K562 (cell line): ENCODE measurements around the gene STUM. TPM values are rescaled to one million over a fixed set of nuclear protein-coding genes. Genes with fewer than 3 reads are reported as not detected.
A peak's percentile ranks its signal among the peaks of the same experiment; 100 is the strongest.

Experiments
- ARHGAP35 ChIP-seq: fragments of 450-650 bp; IDR thresholded peaks from 2 replicates; pipeline ENCODE4 v1.6.1; 2018; ENCODE audit not compliant: partially characterized antibody
- ARID3B ChIP-seq: fragments of 250-450 bp; sonication (Bioruptor Pico); IDR thresholded peaks from 2 replicates; pipeline ENCODE4 v1.4.0; 2020; ENCODE audit warnings: borderline replicate concordance
- CHD4 ChIP-seq: fragments of 200-600 bp; sonication (generic); IDR thresholded peaks from 3 replicates; pipeline ENCODE4 v1.6.1; 2012; ENCODE audit warnings: low read depth, mild to moderate bottlenecking, mixed read lengths, low read length, inconsistent platforms; ENCODE audit not compliant: insufficient read depth, insufficient replicate concordance, poor library complexity, severe bottlenecking
- E4F1 ChIP-seq: fragments of 250-450 bp; sonication (Bioruptor Pico); IDR thresholded peaks from 2 replicates; pipeline ENCODE4 v1.5.0; 2021; ENCODE audit warnings: mild to moderate bottlenecking, borderline replicate concordance
- EHMT2 ChIP-seq: fragments of 450-650 bp; IDR thresholded peaks from 2 replicates; pipeline ENCODE4 v1.6.1; 2018; ENCODE audit warnings: antibody characterized with exemption
- ERF ChIP-seq: fragments of 450-650 bp; formaldehyde crosslinking; IDR thresholded peaks from 2 replicates; pipeline ENCODE4 v1.4.0; 2020; ENCODE audit warnings: mild to moderate bottlenecking, mixed read lengths
- ETV5 ChIP-seq: sonication (generic); formaldehyde crosslinking; IDR thresholded peaks from 2 replicates; pipeline ENCODE4 v1.4.0; 2020; ENCODE audit warnings: low read depth, mild to moderate bottlenecking, missing genetic modification reagents
- MTF1 ChIP-seq: fragments of 250-450 bp; sonication (Bioruptor Pico); IDR thresholded peaks from 2 replicates; pipeline ENCODE4 v1.9.0; 2021; ENCODE audit warnings: moderate library complexity, mild to moderate bottlenecking, inconsistent platforms, borderline replicate concordance
- NFRKB ChIP-seq: fragments of 450-650 bp; IDR thresholded peaks from 2 replicates; pipeline ENCODE4 v1.6.1; 2016; ENCODE audit warnings: low read depth
- NFYB ChIP-seq: IDR thresholded peaks from 2 replicates; pipeline ENCODE4 v1.6.1; 2011; ENCODE audit warnings: mild to moderate bottlenecking, moderate library complexity; ENCODE audit not compliant: insufficient read length; ENCODE audit errors: extremely low read depth
- RB1 ChIP-seq: fragments of 450-650 bp; IDR thresholded peaks from 2 replicates; pipeline ENCODE4 v1.6.1; 2017; ENCODE audit warnings: low read depth, mild to moderate bottlenecking
- SETDB1 ChIP-seq: IDR thresholded peaks from one replicate; pipeline ENCODE4 v1.6.1; 2012; ENCODE audit warnings: low read length, control low read depth, inconsistent platforms
- TCF3 ChIP-seq: sonication (generic); formaldehyde crosslinking; IDR thresholded peaks from 2 replicates; pipeline ENCODE4 v1.4.0; 2020; ENCODE audit warnings: mild to moderate bottlenecking, missing genetic modification reagents
- TGIF2 ChIP-seq: sonication (generic); formaldehyde crosslinking; IDR thresholded peaks from 2 replicates; pipeline ENCODE4 v1.8.1; 2022; ENCODE audit warnings: mild to moderate bottlenecking, missing genetic modification reagents, moderate library complexity
- THRAP3 ChIP-seq: fragments of 450-650 bp; IDR thresholded peaks from 2 replicates; pipeline ENCODE4 v1.6.1; 2016; ENCODE audit warnings: mild to moderate bottlenecking, inconsistent platforms, borderline replicate concordance
- ZNF253 ChIP-seq: fragments of 250-450 bp; sonication (Bioruptor Pico); conservative IDR thresholded peaks from 2 replicates; pipeline ENCODE4 v1.6.1; 2021; ENCODE audit warnings: mild to moderate bottlenecking
- polyA plus RNA-seq, 8 experiments: library from polyadenylated mRNA; depleted of rRNA in 4 of 8; stranded (reverse) in 5 of 8; unstranded in 3 of 8; fragments of >200 nt; fragmentation: Nextera tagmentation in 2 of 8; fragmentation: Illumina TruSeq in 1 of 8; extraction: Ambion mirVana in 2 of 8; extraction: Trizol in 1 of 8; gene quantifications; 2 replicates each; pipeline versions ENCODE4 v1.2.1 to v1.2.3, GENCODE V29; 2011 to 2014; ENCODE audit warnings: inconsistent platforms in 1 of 8, missing spikeins in 1 of 8
- total RNA-seq, 7 experiments: library from RNA; depleted of rRNA in 6 of 7; stranded (reverse); fragments of >200 nt in 6 of 7; fragmentation: Illumina TruSeq in 2 of 7; extraction: Trizol in 2 of 7; gene quantifications; 2 replicates each; pipeline versions ENCODE4 v1.2.1 to v1.2.3, GENCODE V29; 2011 to 2021; ENCODE audit warnings: low replicate concordance in 1 of 7
- TF ChIP-seq, protein P1 (sequence below), 2 experiments: fragments of 450-650 bp; formaldehyde crosslinking in 1 of 2; IDR thresholded peaks; 2 replicates each; pipeline versions ENCODE4 v1.4.0 to v1.6.1; 2014 to 2020; ENCODE audit warnings: mild to moderate bottlenecking in 2 of 2, borderline replicate concordance in 1 of 2, low read depth in 1 of 2

The STUM gene
- total and polyA plus RNA-seq, 9 of the 15 experiments (the other 6 are each of a cell fraction or from before 2014, with no cell fraction given), result not detected

DNA sequence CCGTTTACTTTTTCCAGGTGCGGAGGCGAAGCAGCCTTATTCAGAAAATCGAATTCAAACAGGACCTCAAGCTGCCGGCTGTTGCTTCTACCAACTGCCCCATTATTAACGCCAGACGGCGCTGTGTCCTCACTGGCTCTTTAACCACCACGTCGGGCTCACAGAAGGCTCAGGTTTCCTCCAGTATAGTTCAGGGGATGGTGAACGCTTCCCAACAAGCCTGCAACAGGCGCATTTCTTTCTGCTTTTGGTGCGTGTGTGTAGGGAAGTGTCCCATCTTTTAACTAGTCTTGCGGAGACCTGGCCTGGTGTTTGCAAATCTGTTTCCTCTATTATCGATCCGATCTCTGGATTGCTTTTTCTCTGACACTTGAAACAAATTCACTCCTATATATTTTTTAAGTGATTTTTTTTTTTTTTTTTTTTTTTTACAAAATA is 791 bp upstream of the STUM start (continued):
- TF ChIP-seq, protein P1, sequence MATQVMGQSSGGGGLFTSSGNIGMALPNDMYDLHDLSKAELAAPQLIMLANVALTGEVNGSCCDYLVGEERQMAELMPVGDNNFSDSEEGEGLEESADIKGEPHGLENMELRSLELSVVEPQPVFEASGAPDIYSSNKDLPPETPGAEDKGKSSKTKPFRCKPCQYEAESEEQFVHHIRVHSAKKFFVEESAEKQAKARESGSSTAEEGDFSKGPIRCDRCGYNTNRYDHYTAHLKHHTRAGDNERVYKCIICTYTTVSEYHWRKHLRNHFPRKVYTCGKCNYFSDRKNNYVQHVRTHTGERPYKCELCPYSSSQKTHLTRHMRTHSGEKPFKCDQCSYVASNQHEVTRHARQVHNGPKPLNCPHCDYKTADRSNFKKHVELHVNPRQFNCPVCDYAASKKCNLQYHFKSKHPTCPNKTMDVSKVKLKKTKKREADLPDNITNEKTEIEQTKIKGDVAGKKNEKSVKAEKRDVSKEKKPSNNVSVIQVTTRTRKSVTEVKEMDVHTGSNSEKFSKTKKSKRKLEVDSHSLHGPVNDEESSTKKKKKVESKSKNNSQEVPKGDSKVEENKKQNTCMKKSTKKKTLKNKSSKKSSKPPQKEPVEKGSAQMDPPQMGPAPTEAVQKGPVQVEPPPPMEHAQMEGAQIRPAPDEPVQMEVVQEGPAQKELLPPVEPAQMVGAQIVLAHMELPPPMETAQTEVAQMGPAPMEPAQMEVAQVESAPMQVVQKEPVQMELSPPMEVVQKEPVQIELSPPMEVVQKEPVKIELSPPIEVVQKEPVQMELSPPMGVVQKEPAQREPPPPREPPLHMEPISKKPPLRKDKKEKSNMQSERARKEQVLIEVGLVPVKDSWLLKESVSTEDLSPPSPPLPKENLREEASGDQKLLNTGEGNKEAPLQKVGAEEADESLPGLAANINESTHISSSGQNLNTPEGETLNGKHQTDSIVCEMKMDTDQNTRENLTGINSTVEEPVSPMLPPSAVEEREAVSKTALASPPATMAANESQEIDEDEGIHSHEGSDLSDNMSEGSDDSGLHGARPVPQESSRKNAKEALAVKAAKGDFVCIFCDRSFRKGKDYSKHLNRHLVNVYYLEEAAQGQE (IDR thresholded peaks at IDR 0.05; ENCODE audit: borderline replicate concordance), result peak; percentile 74; the same call in 1 of the 2 replicates
- TF ChIP-seq, protein P1 (CRISPR knock-in tag; IDR thresholded peaks at IDR 0.05; ENCODE audit: low read depth), result no peak
- TF ChIP-seq SETDB1, result no peak
- TF ChIP-seq EHMT2, result no peak
- no peak for TF ChIP-seq ARID3B (CRISPR knock-in tag)
- no peak for TF ChIP-seq NFYB
- TF ChIP-seq ZNF253, result no peak
- 0 out of 2 replicates have a peak, but pooled peaks have one; percentile 22 for TF ChIP-seq RB1
- no peak for TF ChIP-seq ETV5
- no peak for TF ChIP-seq MTF1 (CRISPR knock-in tag)
- no peak for TF ChIP-seq THRAP3
- no peak for TF ChIP-seq TGIF2 (CRISPR knock-in tag)
- TF ChIP-seq E4F1 (CRISPR knock-in tag), result no peak
- no peak for TF ChIP-seq TCF3 (CRISPR knock-in tag)
- TF ChIP-seq CHD4, result no peak
- TF ChIP-seq ARHGAP35, result no peak
- TF ChIP-seq ERF (CRISPR knock-in tag), result no peak
- no peak for TF ChIP-seq NFRKB
